Muscle of leg (tissue), 11 donors: ENCODE data around the gene ZNF771. TPM values are rescaled to one million over a fixed set of nuclear protein-coding genes. Genes with fewer than 3 reads are reported as not detected.

Experiments used
- DNase-seq: peaks from one replicate; pipeline ENCODE4 v3.0.0; 2013
- H3K27ac ChIP-seq: one replicate; pipeline ENCODE4 v1.5.1; 2013; ENCODE audit warnings: mild to moderate bottlenecking, low read length, control low read depth
- H3K27me3 ChIP-seq: one replicate; pipeline ENCODE4 v1.6.1; 2013; ENCODE audit warnings: low read length; ENCODE audit not compliant: control insufficient read depth, insufficient read depth
- H3K36me3 ChIP-seq: one replicate; pipeline ENCODE4 v1.6.1; 2013; ENCODE audit warnings: low read length; ENCODE audit not compliant: control insufficient read depth, insufficient read depth
- H3K4me1 ChIP-seq: one replicate; pipeline ENCODE4 v1.6.1; 2013; ENCODE audit warnings: low read length; ENCODE audit not compliant: control insufficient read depth, insufficient read depth
- H3K4me3 ChIP-seq: one replicate; pipeline ENCODE4 v1.5.1; 2013; ENCODE audit warnings: low read length, control low read depth
- H3K9me3 ChIP-seq: replicated peaks from 2 replicates; pipeline ENCODE4 v1.6.1; 2013; ENCODE audit warnings: low read depth, low read length; ENCODE audit not compliant: control insufficient read depth
- WGBS: methylation state at CpG from one replicate; pipeline ENCODE4 v1.1.5; 2013; ENCODE audit warnings: missing lambda C conversion rate; ENCODE audit not compliant: insufficient coverage; 5-methylcytosine and 5-hydroxymethylcytosine counted together
- polyA plus RNA-seq, 8 donors: library from polyadenylated mRNA; unstranded; fragments of 120-200 nt; gene quantifications; one replicate each; pipeline versions ENCODE4 v1.2.1 to v1.2.3, GENCODE V29; 2013; ENCODE audit warnings: inconsistent platforms in 1 of 8, low replicate concordance in 1 of 8; ENCODE audit not compliant: insufficient read length in 8 of 8, insufficient read depth in 1 of 8
- total RNA-seq: library from RNA; stranded (reverse); fragments of 120-200 nt; gene quantifications from one replicate; pipeline ENCODE4 v1.2.4, GENCODE V29; 2013

ZNF771 gene
- total and polyA plus RNA-seq, 9 donors, result 4.4 to 8.1 (median 6.9) TPM

DNA sequence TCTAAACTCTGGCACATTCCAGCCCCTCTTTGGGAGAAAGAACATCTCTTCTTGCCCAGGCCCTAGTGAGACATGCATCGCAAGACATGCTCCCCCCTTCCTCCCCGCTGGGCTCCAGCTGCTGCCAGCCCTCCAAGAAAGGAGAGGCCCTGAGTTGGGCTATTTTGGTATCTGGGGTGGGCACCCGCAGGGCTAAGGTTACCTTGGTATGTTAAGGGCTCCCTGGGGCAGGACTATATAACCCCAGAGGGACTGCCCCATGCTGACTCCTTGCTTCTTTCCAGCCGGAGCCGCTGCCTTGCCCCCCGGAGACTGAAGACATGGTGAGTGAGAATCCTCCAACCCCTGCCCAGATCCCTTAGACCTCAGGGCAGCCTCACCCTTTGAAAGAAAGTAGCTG lies 32.9 kb upstream of the ZNF771 start, which contains the start of gene MYL11:
MYL11 (plus strand) TSS at position 265 of the 400 bp plus-strand sequence; CDS start at position 321, 56 bp downstream.
- Histone ChIP-seq H3K4me1 (peaks cover 50% of the 10 kb centered on the region), H3K4me3 (peak within 1 kb of the TSS; percentile 79), H3K27ac (peak within 1 kb of the TSS; percentile 99)

GRCh38 chr16:30375864-30376263 lies 31.5 kb upstream of the ZNF771 start:
- Histone ChIP-seq H3K27ac (peak overlapping the region; percentile 99), H3K27me3 (no peaks in the 10 kb centered on the region), H3K4me1 (peaks cover 51% of the 10 kb centered on the region), H3K9me3 (no peaks in the 10 kb centered on the region), H3K36me3 (peaks cover 18% of the 10 kb centered on the region), H3K4me3 (peak overlapping the region; percentile 79)
- DNase-seq, result peak; percentile 54
- 82% methylated on average over 7 of the region's 8 CpGs for WGBS

More for the DNA sequence above, 32.9 kb upstream of the ZNF771 start, which contains the start of gene MYL11:
- Histone ChIP-seq H3K36me3 (peaks cover 18% of the 10 kb centered on the region), H3K27me3 (no peaks in the 10 kb centered on the region), H3K9me3 (no peaks in the 10 kb centered on the region)
- peak; percentile 83 for DNase-seq
- 60% methylated on average over 1 of the region's 6 CpGs for whole genome bisulfite sequencing

GRCh38 chr16:30376461-30376902 lies 30.9 kb upstream of the ZNF771 start:
- H3K36me3 ChIP-seq, result peaks cover 18% of the 10 kb centered on the region
- no peaks in the 10 kb centered on the region for H3K9me3 ChIP-seq
- WGBS, result 89% methylated on average over 4 of the region's 8 CpGs
- peak overlapping the region; percentile 99 for H3K27ac ChIP-seq
- peak overlapping the region; percentile 79 for H3K4me3 ChIP-seq
- no peak for DNase-seq
- peaks cover 51% of the 10 kb centered on the region for H3K4me1 ChIP-seq
- no peaks in the 10 kb centered on the region for H3K27me3 ChIP-seq

- Histone ChIP-seq H3K9me3 (no peaks in the 10 kb centered on the region), H3K4me3 (peak overlapping the region; percentile 79), H3K27me3 (no peaks in the 10 kb centered on the region), H3K36me3 (peaks cover 18% of the 10 kb centered on the region), H3K4me1 (peaks cover 45% of the 10 kb centered on the region), H3K27ac (peak overlapping the region; percentile 99)
- 49% methylated on average over 17 of the region's 29 CpGs for WGBS
- no peak for DNase-seq
Observed at GRCh38 chr16:30377050-30377811, 30.2 kb upstream of the ZNF771 start.

DNA sequence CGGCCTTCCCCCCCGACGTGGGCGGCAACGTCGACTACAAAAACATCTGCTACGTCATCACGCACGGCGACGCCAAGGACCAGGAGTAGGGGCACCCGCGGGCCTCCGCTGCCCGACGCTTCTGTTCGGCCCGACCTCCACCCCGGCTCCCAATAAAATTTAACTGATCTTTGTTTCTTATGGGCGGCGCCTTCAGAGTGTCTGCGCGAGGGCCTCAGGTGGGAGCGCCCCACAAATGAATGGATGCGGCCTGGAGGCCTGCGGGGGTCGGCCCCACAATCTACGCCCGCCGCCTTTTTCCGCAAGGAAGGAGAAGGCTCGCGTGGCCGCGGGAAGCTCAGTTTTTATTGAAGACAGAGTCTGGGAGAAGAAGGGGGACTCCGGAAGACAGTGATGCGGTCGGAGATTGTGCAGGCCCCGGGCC lies 29.6 kb upstream of the ZNF771 start:
- 0% methylated on average over 31 of the region's 39 CpGs for WGBS
- peaks cover 18% of the 10 kb centered on the region for H3K36me3 ChIP-seq
- H3K9me3 ChIP-seq, result no peaks in the 10 kb centered on the region
- peak overlapping the region; percentile 79 for H3K4me3 ChIP-seq
- H3K27me3 ChIP-seq, result no peaks in the 10 kb centered on the region
- H3K4me1 ChIP-seq, result peaks cover 39% of the 10 kb centered on the region
- H3K27ac ChIP-seq, result peak overlapping the region; percentile 99
- peak; percentile 96 for DNase-seq

DNA sequence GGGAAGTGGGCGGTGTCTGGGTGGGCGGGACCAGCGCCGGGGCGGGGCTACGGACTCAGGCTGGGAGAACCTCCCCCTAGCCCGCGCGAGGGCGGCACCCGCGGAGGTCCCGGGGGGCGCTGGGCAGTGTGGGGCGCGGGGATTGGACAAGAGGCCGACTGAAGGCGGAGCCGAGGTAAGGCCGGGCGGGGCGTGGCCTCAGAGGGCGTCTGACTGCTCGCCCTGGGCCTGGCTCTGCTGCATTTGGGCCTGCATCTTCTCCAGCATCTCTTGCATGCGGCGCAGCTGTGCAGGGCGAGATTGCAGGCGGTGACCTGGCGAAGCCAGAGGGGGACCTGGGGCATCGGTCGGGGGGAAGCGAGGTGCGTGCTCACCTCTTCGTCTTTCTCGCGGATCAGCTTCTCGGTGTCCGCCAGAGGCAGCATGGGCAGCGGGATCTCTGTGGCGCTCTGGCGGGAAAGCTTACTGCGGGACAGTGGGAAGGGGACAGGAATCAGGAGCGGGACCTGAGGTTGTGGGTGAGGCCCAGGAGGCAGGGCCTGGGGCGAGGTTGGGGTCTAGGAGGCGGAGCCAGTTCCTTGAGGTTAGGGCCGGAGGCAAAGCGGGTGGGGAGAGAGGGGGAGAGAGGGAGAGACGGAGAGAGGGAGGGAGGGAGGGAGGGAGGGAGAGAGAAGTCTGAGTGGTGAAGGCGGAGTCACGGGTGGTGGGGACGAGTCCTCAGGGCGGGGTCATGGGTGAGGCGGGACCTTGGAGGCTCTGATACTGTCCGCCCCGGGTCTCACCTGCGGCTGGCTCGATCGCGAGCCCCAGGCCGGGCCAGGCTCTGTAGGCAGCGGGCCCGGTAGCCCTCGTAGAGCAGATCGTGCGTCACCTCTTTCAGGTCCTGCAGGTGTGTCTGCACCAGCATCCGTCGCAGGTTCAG lies 28.9 kb upstream of the ZNF771 start:
- WGBS, result under 1% methylated on average over 43 of the region's 67 CpGs
- peak; percentile 99 for DNase-seq
- peak overlapping the region; percentile 79 for H3K4me3 ChIP-seq
- H3K27ac ChIP-seq, result peak overlapping the region; percentile 99
- H3K9me3 ChIP-seq, result no peaks in the 10 kb centered on the region
- peaks cover 18% of the 10 kb centered on the region for H3K36me3 ChIP-seq
- peaks cover 38% of the 10 kb centered on the region for H3K4me1 ChIP-seq
- H3K27me3 ChIP-seq, result no peaks in the 10 kb centered on the region

DNA sequence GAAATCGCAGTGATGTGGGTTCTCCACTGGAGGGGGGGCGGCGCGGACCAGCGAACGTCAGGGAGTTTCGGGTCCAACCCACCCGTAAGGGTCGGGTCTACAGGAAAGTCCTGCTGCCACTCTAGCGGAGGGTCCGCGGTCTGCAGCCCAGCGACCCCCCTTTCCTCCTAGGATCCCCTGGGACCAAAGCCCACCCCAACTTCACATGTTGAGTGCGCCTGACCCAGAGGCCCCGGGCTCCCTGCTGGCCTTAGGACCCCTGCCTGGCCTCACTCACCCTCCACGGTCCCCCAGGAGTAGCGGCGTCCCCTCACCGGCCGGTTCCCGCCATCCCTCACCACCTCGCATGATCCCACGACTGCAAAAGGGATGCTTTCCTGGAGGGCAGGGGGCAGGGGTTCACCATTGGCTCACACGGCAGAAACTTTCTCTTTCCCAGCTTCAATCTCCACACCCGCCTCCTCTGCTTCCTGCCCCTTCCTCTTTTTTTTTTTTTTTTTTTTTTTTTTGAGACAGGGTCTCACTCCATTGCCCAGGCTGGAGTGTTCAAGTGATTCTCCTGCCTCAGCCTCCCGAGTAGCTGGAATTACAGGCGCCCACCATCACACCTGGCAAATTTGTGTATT lies 28.1 kb upstream of the ZNF771 start:
- Histone ChIP-seq H3K4me3 (peak overlapping the region; percentile 79), H3K27ac (peak overlapping the region; percentile 99), H3K27me3 (no peaks in the 10 kb centered on the region), H3K9me3 (no peaks in the 10 kb centered on the region), H3K4me1 (peaks cover 41% of the 10 kb centered on the region), H3K36me3 (peaks cover 18% of the 10 kb centered on the region)
- WGBS, result 9% methylated on average over 21 of the region's 27 CpGs
- peak; percentile 51 for DNase-seq

- H3K4me3 ChIP-seq, result no peak overlapping the region
Observed at GRCh38 chr16:30380072-30380802, 27.2 kb upstream of the ZNF771 start.

DNA sequence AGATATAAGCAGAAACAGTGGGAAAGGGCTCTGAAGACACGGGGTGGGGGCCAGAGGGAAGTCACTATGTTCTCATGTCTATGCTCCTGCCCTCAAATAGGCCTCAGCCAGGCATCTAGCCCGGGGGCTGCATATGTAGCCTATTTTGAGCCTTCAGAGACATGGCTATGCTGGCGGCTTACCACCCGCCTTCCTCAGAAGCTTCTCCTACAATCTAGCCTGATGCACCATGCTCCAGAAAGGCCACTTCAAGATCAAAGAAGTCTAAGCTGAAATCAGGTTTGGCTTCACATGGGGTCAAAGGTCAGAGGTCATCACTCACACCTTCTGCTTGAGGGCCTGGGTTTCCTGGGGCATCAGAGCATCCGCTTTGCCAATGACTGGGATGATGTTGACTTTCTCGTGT lies 26.6 kb upstream of the ZNF771 start:
- Histone ChIP-seq H3K9me3 (no peaks in the 10 kb centered on the region), H3K27ac (peak overlapping the region; percentile 35), H3K27me3 (no peaks in the 10 kb centered on the region), H3K4me1 (peaks cover 39% of the 10 kb centered on the region), H3K4me3 (no peak overlapping the region), H3K36me3 (peaks cover 16% of the 10 kb centered on the region)
- DNase-seq, result peak; percentile 66
- WGBS, result 81% methylated on average over 3 of the region's 6 CpGs

More at GRCh38 chr16:30380072-30380802, 27.2 kb upstream of the ZNF771 start:
- peak; percentile 35 for DNase-seq
- whole genome bisulfite sequencing, result 76% methylated on average over 3 of the region's 4 CpGs
- no peaks in the 10 kb centered on the region for H3K9me3 ChIP-seq
- peaks cover 39% of the 10 kb centered on the region for H3K4me1 ChIP-seq
- H3K27ac ChIP-seq, result no peak overlapping the region
- H3K27me3 ChIP-seq, result no peaks in the 10 kb centered on the region
- peaks cover 18% of the 10 kb centered on the region for H3K36me3 ChIP-seq
